ENCODE results near the gene DIS3L2. TPM values are rescaled to one million over a fixed set of nuclear protein-coding genes. Genes with fewer than 3 reads are reported as not detected.

Gene DIS3L2
- total RNA-seq, 4 donors from 2014 or later, result 10.3 to 63.9 (median 29.7) TPM

DNA sequence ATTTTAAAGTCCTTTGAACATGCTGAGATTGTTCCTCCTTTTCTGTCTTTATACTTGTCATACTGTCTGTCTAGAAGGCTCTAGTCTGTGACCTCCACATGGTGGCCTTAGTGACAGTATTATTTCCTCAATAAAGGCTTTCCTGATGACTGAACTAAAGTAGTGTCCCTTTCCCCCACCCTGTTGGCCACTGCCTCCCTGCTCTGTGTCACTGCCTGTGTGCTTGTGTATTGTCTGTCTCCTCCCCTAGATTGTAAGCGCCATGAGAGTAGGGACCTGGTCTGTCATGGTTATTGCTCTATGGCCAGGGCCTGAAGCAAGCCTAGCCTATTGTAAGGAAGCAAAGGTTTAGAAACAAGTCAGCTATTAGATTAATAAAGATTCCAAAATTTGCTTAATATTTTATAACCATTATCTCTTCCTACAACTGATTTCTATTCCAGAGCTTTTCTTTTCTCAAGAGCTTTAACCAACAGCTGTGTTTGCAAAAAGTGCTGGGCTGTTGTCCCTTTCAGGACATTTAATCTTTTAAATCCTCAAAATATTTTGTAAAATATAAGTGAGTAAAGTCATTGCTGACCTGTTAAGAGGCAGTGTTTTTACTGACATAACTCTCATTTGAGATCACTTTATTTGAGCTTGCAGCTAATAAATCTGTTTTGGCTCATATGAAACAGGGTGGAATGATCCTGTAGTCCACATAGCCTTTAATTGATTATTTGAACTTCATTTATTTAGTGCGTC is 35.5 kb downstream of the DIS3L2 start:
- H3K9me3 ChIP-seq, result no peaks in the 10 kb centered on the region
- no peak overlapping the region for H3K27ac ChIP-seq
- no peaks in the 10 kb centered on the region for H3K27me3 ChIP-seq
- TF ChIP-seq POLR2A (IDR thresholded peaks at IDR 0.05), result no peak
- TF ChIP-seq, protein P1, sequence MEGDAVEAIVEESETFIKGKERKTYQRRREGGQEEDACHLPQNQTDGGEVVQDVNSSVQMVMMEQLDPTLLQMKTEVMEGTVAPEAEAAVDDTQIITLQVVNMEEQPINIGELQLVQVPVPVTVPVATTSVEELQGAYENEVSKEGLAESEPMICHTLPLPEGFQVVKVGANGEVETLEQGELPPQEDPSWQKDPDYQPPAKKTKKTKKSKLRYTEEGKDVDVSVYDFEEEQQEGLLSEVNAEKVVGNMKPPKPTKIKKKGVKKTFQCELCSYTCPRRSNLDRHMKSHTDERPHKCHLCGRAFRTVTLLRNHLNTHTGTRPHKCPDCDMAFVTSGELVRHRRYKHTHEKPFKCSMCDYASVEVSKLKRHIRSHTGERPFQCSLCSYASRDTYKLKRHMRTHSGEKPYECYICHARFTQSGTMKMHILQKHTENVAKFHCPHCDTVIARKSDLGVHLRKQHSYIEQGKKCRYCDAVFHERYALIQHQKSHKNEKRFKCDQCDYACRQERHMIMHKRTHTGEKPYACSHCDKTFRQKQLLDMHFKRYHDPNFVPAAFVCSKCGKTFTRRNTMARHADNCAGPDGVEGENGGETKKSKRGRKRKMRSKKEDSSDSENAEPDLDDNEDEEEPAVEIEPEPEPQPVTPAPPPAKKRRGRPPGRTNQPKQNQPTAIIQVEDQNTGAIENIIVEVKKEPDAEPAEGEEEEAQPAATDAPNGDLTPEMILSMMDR (IDR thresholded peaks at IDR 0.05), result no peak
- no peaks in the 10 kb centered on the region for H3K4me1 ChIP-seq
- H3K4me3 ChIP-seq, result no peak overlapping the region
- no peaks in the 10 kb centered on the region for H3K36me3 ChIP-seq
- no peak for DNase-seq
- intact Hi-C loops (cut with DNase I; ENCODE audit: low total_unique reads), result no loop called here

DNA sequence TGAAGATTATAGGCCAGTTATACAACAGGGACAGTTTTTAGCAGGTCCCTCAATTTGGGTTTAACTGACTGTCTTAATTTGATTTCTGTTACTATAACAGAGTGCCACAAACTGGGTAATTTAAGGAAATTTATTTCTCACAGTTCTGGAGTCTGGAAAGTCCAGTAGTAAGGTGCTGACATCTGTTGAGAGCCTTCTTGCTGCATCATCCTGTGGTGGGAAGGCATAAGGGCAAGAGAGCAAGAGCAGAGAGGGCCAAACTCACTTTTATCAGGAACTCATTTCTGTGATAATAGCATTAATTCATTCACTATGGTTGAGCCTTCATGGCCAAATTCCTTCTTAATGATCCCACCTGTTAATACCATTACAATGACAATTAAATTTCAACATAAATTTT is 36.5 kb downstream of the DIS3L2 start:
- no peak for TF ChIP-seq POLR2A (IDR thresholded peaks at IDR 0.05)
- TF ChIP-seq, protein P1 (IDR thresholded peaks at IDR 0.05), result no peak
- Histone ChIP-seq H3K4me1 (no peaks in the 10 kb centered on the region), H3K9me3 (no peaks in the 10 kb centered on the region), H3K4me3 (no peak overlapping the region), H3K27ac (no peak overlapping the region), H3K27me3 (no peaks in the 10 kb centered on the region), H3K36me3 (no peaks in the 10 kb centered on the region)
- intact Hi-C loops (cut with DNase I; ENCODE audit: low total_unique reads), result no loop called here
- no peak for DNase-seq

DNA sequence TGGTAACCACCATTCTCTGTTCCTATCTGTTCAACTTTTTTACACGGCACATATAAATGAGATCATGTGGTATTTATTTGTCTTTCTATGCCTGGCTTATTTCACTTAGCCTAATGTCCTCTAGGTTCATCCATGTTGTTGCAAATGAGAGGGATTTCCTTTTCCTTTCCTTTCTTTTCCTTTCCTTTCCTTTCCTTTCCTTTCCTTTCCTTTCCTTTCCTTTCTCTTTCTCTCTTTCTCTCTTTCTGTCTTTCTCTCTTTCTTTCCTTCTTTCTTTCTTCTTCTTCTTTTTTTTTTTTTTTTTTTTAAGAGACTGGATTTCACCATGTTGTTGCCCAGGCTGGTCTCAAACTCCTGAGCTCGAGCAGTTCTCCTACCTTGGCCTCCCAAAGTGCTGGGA is 38.9 kb downstream of the DIS3L2 start:
- H3K9me3 ChIP-seq, result no peaks in the 10 kb centered on the region
- no peaks in the 10 kb centered on the region for H3K4me1 ChIP-seq
- no peaks in the 10 kb centered on the region for H3K36me3 ChIP-seq
- H3K27ac ChIP-seq, result no peak overlapping the region
- DNase-seq, result no peak
- H3K27me3 ChIP-seq, result no peaks in the 10 kb centered on the region
- no peak for TF ChIP-seq POLR2A (IDR thresholded peaks at IDR 0.05)
- TF ChIP-seq, protein P1 (IDR thresholded peaks at IDR 0.05), result no peak
- no peak overlapping the region for H3K4me3 ChIP-seq
- intact Hi-C loops (cut with DNase I; ENCODE audit: low total_unique reads), result no loop called here

DNA sequence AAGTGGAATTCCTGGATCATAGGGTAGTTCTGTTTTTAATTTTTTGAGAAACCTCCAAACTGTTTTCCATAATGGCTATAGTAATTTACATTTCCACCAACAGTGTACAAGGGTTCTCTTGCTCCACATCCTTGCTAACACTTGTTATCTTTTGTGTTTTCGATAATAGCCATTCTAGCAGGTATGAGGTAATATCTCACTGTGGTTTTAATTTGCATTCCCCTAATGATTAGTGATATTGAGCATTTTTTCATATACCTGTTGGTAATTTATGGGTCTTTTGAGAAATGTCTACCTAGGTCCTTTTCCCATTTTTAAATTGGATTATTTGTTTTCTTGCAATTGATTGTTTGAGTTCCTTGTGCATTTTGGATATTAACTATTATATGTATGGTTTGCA is 39.6 kb downstream of the DIS3L2 start:
- TF ChIP-seq, protein P1 (IDR thresholded peaks at IDR 0.05), result no peak
- TF ChIP-seq POLR2A (IDR thresholded peaks at IDR 0.05), result no peak
- no peaks in the 10 kb centered on the region for H3K9me3 ChIP-seq
- DNase-seq, result no peak
- H3K4me3 ChIP-seq, result no peak overlapping the region
- intact Hi-C loops (cut with DNase I; ENCODE audit: low total_unique reads), result no loop called here
- no peaks in the 10 kb centered on the region for H3K27me3 ChIP-seq
- H3K36me3 ChIP-seq, result no peaks in the 10 kb centered on the region
- H3K4me1 ChIP-seq, result no peaks in the 10 kb centered on the region
- no peak overlapping the region for H3K27ac ChIP-seq

DNA sequence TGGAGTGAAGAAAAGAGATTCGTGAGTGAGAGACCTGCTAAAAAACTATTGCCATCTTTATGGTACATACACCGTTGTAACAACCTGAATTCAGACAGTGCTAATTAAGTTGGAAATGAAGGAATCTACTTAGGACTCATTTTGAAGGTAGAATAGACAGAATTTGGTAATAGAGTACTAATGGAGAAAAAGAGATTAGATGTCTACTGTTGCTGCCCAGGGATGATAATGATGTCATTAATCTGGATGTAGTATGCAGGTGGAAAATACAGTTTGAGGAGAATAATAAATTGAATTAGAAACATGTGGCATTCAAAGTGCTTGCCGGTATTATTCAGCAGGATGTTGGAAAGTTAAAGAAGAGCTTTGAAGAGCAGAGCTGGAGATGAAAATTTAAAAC is 44.7 kb downstream of the DIS3L2 start:
- Histone ChIP-seq H3K9me3 (no peaks in the 10 kb centered on the region), H3K4me3 (no peak overlapping the region), H3K27me3 (no peaks in the 10 kb centered on the region), H3K4me1 (no peaks in the 10 kb centered on the region), H3K36me3 (no peaks in the 10 kb centered on the region), H3K27ac (no peak overlapping the region)
- no peak for DNase-seq
- TF ChIP-seq, protein P1 (IDR thresholded peaks at IDR 0.05), result no peak
- intact Hi-C loops (cut with DNase I; ENCODE audit: low total_unique reads), result no loop called here

Data from uterus (tissue), 4 donors.